Activated CD8-positive, alpha-beta memory T cell treated with anti-CD3 and anti-CD28 coated beads, Interleukin-2, amount 50 U/mL, for 24 hours (primary cell): Measurements from ENCODE around the gene DAZAP1.
"Not testable (repeated sequence)": the region's sequence is repeated elsewhere in the genome, so short reads cannot be mapped to it uniquely, and the experiment has no call there.

Experiments
- DNase-seq: peaks from one replicate; pipeline ENCODE4 v3.0.0-alpha.2; 2020; ENCODE audit errors: extremely low read depth

The DAZAP1 gene

DNA sequence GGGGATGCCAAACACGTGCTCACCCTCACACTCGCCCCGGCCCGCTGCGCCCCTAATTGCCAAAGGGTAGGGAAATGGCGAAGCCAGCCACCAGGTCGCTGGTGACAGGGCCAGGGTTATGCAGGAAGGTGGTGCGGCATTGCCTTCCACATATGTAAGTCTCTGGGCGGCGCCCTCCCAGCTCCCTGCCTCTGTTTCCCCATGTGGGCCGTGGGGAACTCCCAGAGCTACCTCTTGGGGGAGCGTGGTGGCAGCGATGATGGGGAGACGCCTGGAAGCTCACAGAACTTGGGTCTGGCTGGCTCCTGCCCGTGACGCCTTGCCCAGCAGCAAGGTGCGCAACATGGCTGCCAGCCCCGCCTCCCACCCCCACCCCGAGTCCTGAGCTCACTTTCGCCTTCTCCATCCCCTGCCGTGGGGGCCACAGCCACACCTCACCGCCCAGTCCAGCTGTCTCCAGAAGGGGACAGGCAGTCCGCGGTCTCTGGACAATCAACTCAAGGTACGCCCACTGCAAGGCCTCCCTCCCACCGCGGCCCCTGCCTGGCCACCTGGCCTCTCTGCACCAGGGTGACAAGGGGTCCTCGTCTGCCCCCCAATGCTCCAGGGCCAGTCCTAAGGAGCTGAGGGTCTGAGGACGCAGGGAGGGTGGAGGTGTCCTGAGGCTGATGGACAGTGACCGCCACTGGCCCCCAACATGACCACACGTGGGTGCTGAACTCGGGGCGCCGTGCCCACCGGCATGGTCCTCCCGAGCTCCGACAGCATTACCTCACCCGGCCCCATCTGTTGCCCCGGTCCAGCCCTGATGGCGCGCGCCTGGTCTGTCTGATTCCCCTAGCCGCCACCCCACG is 65.1 kb downstream of the DAZAP1 start:
- DNase-seq: no peak

DNA sequence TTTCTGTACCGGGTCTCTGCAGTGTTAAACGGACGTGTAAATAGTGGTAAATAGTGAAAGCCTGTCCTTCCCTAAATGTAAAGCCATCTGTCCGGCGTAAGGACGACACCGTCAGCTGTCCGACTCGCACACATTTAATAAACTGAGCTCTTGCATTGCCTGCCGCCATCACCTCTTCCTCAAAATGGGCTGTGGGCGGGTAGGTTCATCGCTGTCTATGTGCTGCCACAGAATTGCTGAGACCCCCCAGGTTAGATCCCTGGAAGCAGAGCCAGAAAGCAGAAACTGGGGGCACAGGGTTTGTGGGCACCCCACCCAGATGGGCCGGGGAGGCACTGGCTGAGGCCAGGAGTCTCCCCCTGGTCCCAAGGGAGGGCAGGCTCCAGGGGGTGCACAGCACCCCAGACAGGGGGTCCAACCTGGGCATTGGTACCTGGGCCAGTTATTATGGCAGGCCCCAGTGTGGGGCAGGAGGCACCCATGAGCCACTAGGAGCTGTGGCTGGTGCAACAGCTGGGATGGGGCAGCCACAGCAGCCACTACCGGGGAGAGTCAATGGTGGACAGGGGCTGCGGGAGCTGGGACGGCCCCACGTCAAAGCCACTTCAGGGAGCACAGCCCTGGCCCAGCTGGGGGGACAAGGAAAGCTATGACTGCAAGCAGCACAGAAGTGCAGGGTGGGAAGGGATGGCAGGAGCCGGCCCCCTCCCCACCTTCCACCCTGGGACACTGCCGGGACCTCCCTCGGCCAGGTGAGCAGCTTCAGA is 65.9 kb downstream of the DAZAP1 start:
- DNase-seq: no peak

- DNase-seq: no peak
These were observed 66.8 kb downstream of the DAZAP1 start for GRCh38 chr19:1474011-1474764.

GRCh38 chr19:1474765-1475351 is 67.5 kb downstream of the DAZAP1 start:
- no peak for DNase-seq

DNA sequence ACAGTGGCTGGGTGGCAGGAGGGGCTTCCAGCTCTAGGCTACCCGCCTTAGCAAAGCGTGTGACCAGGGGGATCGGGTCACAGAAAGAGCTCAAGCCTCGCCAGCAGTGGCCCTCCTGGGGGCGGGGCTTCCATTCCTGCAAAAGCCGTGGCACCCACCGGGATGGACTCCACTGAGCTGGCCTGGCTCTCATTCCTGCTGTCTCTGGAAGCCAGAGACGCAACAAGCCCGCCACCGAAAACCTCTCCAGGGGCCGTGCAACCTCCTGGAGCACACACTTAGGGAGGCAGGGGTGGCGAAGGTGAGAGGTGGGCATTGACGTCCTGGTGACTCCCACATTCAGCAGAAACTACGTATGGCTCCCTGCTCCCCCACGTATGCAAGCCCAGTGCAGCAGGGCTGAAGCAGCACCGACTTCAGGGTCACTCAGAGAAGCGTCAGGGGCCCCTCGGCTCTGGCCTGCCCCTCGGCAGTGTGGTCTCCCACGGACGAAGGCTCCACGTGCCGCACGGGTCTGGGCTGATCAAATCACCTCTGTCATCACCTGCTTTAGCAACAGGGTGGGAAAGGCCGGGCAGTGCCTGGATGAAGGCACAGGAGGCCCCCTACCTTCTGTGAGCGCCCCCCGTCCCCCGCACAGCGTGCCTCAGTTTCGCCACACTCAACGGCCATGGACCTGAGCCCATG is 68.5 kb downstream of the DAZAP1 start:
- no peak for DNase-seq

DNA sequence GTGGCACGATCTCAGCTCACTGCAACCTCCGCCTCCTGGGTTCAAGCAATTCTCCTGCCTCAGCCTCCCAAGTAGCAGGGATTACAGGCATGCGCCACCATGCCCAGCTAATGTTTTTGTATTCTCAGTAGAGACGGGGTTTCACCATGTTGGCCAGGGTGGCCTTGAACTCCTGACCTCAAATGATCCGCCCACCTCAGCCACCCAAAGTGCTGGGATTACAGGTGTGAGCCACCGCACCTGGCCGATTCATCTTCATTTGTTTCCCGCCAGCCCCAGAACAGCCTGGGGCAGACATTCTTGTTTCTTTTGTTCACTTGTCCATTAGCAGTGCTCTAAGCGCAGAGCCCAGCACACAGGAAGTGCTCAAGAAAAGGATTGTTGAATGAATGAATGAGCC is 69.7 kb downstream of the DAZAP1 start:
- DNase-seq: not testable (repeated sequence)

DNA sequence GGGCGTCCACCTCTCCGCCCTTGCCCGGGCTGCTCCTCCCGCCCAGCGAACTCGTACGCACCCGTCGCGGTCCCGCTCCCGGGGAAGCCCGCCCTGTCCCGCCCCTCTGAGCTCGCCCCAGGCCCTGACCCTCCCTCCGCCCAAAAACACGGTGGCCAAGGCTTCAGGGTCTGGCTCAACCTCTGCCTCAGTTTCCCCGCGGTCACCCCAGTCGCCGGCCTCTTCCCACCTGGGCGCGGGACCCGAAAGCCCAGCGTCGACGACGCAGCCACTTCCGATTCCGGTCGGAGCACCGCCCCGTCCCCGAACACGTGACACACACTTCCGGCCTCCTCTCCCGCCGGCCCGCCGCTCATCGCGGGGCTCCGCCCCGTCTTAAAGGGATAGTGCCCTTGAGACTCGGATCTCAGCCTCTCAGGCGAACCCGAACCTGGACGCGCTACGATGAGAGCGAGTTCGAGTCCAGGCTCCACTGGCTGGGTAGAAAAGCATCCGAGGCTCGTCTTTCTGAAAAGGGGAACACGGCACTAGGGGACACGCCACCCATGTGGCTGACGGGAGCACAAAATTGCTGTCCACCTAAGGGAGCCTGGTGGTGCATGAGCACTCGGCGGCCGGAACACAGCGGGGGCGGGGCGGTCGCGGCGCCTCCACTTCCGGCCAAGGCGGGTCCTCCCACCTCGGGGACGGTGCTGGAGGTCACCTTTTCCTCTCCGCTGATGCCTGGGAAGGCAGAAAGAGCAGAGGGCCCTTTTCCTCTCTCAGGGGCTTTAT is 71.7 kb downstream of the DAZAP1 start, which contains the start of gene C19orf25:
TSS of gene C19orf25 (minus strand) at position 282 of the 774 bp plus-strand sequence. CDS start 312 bp downstream, outside the sequence.
- DNase-seq: peak; percentile 83

DNA sequence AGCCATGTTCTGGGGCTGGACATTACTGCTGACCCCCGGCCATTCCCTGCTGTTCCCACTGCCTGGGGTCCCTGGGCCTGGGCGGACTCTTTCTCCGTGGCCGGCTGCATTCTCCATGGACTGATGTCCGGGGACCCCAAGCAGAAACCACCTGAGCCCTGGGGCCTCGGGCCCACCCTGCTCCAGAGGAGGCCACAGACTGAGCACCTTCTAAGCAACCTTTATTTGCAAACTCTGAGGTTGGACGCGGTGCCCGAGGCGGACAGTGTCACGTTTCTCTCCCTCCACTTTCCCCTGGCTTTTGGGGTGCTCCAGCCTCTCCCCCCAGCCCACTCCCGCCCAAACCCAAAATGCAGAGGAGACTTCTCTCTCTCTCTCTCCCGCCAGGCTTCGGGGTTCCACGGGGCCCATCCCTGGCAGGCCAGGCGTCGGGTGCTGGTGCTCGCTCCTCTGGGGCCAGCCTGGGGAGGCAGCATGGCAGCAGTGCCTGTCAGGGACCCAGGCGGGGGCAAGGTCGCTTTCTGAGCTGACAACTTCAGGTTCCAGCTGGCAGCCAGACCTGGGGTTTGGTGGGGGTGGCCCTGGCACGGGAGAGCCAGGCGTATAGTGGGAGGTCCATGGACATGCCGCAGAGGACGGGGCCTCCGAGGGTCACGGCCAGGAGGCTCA is 74.0 kb downstream of the DAZAP1 start:
- DNase-seq: no peak

- DNase-seq: no peak
These were observed 74.5 kb downstream of the DAZAP1 start for GRCh38 chr19:1481893-1482360.

GRCh38 chr19:1482361-1483130 is 75.2 kb downstream of the DAZAP1 start:
- no peak for DNase-seq

GRCh38 chr19:1483131-1483978 is 76.0 kb downstream of the DAZAP1 start:
- DNase-seq: no peak

DNA sequence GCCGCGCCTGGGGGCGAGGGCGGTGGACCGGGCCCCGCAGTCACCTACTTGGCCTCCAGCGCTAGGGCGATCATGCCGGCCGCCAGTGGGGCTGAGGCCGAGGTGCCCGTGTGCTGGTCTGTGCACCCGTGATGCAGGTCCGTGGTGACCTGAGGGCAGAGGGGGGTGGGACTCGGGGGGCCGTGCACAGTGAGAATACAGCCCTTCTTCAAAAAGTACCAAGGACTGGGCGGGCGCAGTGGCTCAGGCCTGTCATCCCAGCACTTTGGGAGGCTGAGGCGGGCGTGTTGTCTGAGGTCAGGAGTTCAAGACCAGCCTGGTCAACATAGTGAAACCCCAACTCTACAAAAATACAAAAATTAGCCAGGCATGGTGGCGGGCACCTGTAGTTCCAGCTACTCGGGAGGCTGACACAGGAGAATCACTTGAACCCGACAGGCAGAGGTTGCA is 76.6 kb downstream of the DAZAP1 start:
- no peak for DNase-seq
